H1 (cell line): ENCODE results near the gene TUBA4B. TPM values are rescaled to one million over a fixed set of nuclear protein-coding genes. Genes with fewer than 3 reads are reported as not detected.

Experiments
- CTCF ChIA-PET: fragments of 300-600 bp; sonication (Branson Sonifier 250); formaldehyde crosslinking; loops from one replicate; lab custom pipeline; 2021; ENCODE audit not compliant: partially characterized antibody; lab: Charles Lee
- POLR2A ChIA-PET: fragments of 300-600 bp; sonication (Branson Sonifier 250); formaldehyde crosslinking; loops from one replicate; lab custom pipeline; 2021; ENCODE audit warnings: inconsistent platforms; ENCODE audit not compliant: partially characterized antibody; lab: Charles Lee
- DNase-seq, 2 experiments: peaks; one replicate each; pipeline versions ENCODE4 v3.0.0 to v3.0.0-alpha.2; 2010 to 2022; ENCODE audit warnings: low spot score in 2 of 2, low read depth in 1 of 2, mixed read lengths in 1 of 2
- FAIRE-seq: peaks from 2 replicates; lab custom pipeline; 2011; peaks lifted over from hg19 to GRCh38; lab: Jason Lieb, UNC
- H2AFZ ChIP-seq: 2 replicates; pipeline ENCODE4 v1.8.1; 2012; ENCODE audit warnings: low read length, inconsistent platforms
- H2AK5ac ChIP-seq: 2 replicates; pipeline ENCODE4 v1.6.1; 2013; ENCODE audit warnings: low read depth, low read length
- H2BK120ac ChIP-seq: replicated peaks from 2 replicates; pipeline ENCODE3; 2013; ENCODE audit warnings: low read depth, low read length, inconsistent platforms
- H2BK12ac ChIP-seq: 2 replicates; pipeline ENCODE4 v1.6.1; 2013; ENCODE audit warnings: low read depth, low read length
- H2BK15ac ChIP-seq: 2 replicates; pipeline ENCODE4 v1.6.1; 2013; ENCODE audit warnings: low read length
- H2BK20ac ChIP-seq: 2 replicates; pipeline ENCODE4 v1.6.1; 2013; ENCODE audit warnings: low read length
- H2BK5ac ChIP-seq: 2 replicates; pipeline ENCODE4 v1.6.1; 2013; ENCODE audit warnings: low read depth, low read length
- H3K14ac ChIP-seq: 2 replicates; pipeline ENCODE4 v1.6.1; 2013; ENCODE audit warnings: inconsistent platforms; ENCODE audit not compliant: insufficient read length
- H3K18ac ChIP-seq: 2 replicates; pipeline ENCODE4 v1.6.1; 2013; ENCODE audit warnings: low read length; ENCODE audit errors: extremely low read depth
- H3K23ac ChIP-seq: 2 replicates; pipeline ENCODE4 v1.6.1; 2013; ENCODE audit warnings: inconsistent platforms; ENCODE audit not compliant: insufficient read length
- H3K23me2 ChIP-seq: 2 replicates; pipeline ENCODE4 v1.6.1; 2013; ENCODE audit warnings: low read depth, low read length
- H3K27ac ChIP-seq: 2 replicates; pipeline ENCODE4 v1.6.1; 2011; ENCODE audit warnings: low read depth, low read length, inconsistent platforms
- H3K27me3 ChIP-seq, 4 experiments: replicated peaks in 1 of 4; 1 replicate in 1 of 4; 2 replicates in 3 of 4; pipeline versions ENCODE4 v1.6.1 to v1.8.1; 2011 to 2013; ENCODE audit warnings: low read length in 3 of 4, mild to moderate bottlenecking in 3 of 4, inconsistent platforms in 2 of 4, mixed read lengths in 2 of 4, moderate library complexity in 1 of 4; ENCODE audit not compliant: control insufficient read depth in 3 of 4, insufficient read depth in 3 of 4; ENCODE audit errors: extremely low read depth in 1 of 4
- H3K36me3 ChIP-seq, 4 experiments: 2 replicates each; pipeline versions ENCODE4 v1.6.1 to v1.8.1; 2011 to 2013; ENCODE audit warnings: mild to moderate bottlenecking in 4 of 4, low read length in 3 of 4, moderate library complexity in 2 of 4, control low read depth in 1 of 4, inconsistent platforms in 1 of 4; ENCODE audit not compliant: insufficient read depth in 4 of 4, control insufficient read depth in 2 of 4
- H3K4ac ChIP-seq: replicated peaks from 2 replicates; pipeline ENCODE3; 2013; ENCODE audit warnings: low read length, low read depth, mixed read lengths, inconsistent platforms; ENCODE audit not compliant: insufficient read length
- H3K4me1 ChIP-seq, 4 experiments: replicated peaks in 1 of 4; 1 replicate in 1 of 4; 2 replicates in 3 of 4; pipeline versions ENCODE4 v1.6.1 to v1.8.1; 2011 to 2013; ENCODE audit warnings: low read length in 3 of 4, inconsistent platforms in 2 of 4, mixed read lengths in 1 of 4; ENCODE audit not compliant: insufficient read depth in 4 of 4, control insufficient read depth in 3 of 4
- H3K4me2 ChIP-seq, 2 experiments: 2 replicates each; pipeline versions ENCODE4 v1.6.1 to v1.8.1; 2011 to 2013; ENCODE audit warnings: low read depth in 2 of 2, low read length in 2 of 2, control low read depth in 1 of 2, inconsistent platforms in 1 of 2, mild to moderate bottlenecking in 1 of 2; ENCODE audit not compliant: insufficient read depth in 1 of 2
- H3K4me3 ChIP-seq, 4 experiments: fragments of 200-600, 300-600 bp in 1 of 4; sonication (generic), shearing (Covaris generic), sonication (Bioruptor Twin) in 1 of 4; 2 replicates each; pipeline versions ENCODE4 v1.5.1 to v1.8.1; 2011 to 2016; ENCODE audit warnings: low read length in 4 of 4, low read depth in 3 of 4, control low read depth in 2 of 4, inconsistent platforms in 2 of 4, mild to moderate bottlenecking in 2 of 4, mixed read lengths in 1 of 4, moderate library complexity in 1 of 4; ENCODE audit not compliant: insufficient read depth in 2 of 4; ENCODE audit errors: extremely low read depth in 1 of 4
- H3K56ac ChIP-seq: replicated peaks from 2 replicates; pipeline ENCODE3; 2013; ENCODE audit warnings: low read depth, mild to moderate bottlenecking, mixed read lengths, low read length, inconsistent platforms; ENCODE audit not compliant: insufficient read length
- H3K79me1 ChIP-seq: 2 replicates; pipeline ENCODE4 v1.6.1; 2013; ENCODE audit warnings: low read depth, low read length, control low read depth
- H3K79me2 ChIP-seq, 2 experiments: 2 replicates each; pipeline versions ENCODE4 v1.6.1 to v1.8.1; 2012 to 2013; ENCODE audit warnings: low read length in 2 of 2, mild to moderate bottlenecking in 2 of 2, inconsistent platforms in 1 of 2; ENCODE audit not compliant: insufficient read depth in 2 of 2, control insufficient read depth in 1 of 2
- H3K9ac ChIP-seq, 4 experiments: replicated peaks in 1 of 4; 1 replicate in 1 of 4; 2 replicates in 3 of 4; pipeline versions ENCODE4 v1.6.1 to v1.8.1; 2011 to 2013; ENCODE audit warnings: low read depth in 3 of 4, low read length in 3 of 4, control low read depth in 2 of 4, mild to moderate bottlenecking in 2 of 4, moderate library complexity in 2 of 4, inconsistent platforms in 1 of 4; ENCODE audit errors: extremely low read depth in 1 of 4
- H3K9me3 ChIP-seq, 2 experiments: 2 replicates each; pipeline versions ENCODE4 v1.6.1 to v1.8.1; 2012 to 2013; ENCODE audit warnings: mild to moderate bottlenecking in 2 of 2, moderate library complexity in 2 of 2, control low read depth in 1 of 2, inconsistent platforms in 1 of 2, low read depth in 1 of 2, low read length in 1 of 2, mixed read lengths in 1 of 2; ENCODE audit not compliant: insufficient read depth in 2 of 2
- H4K20me1 ChIP-seq, 2 experiments: replicated peaks in 1 of 2; 2 replicates each; pipeline versions ENCODE3 to v1.8.1; 2011 to 2013; ENCODE audit warnings: inconsistent platforms in 2 of 2, low read length in 2 of 2, mild to moderate bottlenecking in 1 of 2; ENCODE audit not compliant: insufficient read depth in 2 of 2, control insufficient read depth in 1 of 2
- H4K5ac ChIP-seq: 2 replicates; pipeline ENCODE4 v1.6.1; 2013; ENCODE audit warnings: low read length, low read depth, mixed read lengths, inconsistent platforms; ENCODE audit not compliant: insufficient read length
- H4K8ac ChIP-seq: 2 replicates; pipeline ENCODE4 v1.8.0; 2013; ENCODE audit warnings: mild to moderate bottlenecking, moderate library complexity, low read length, inconsistent platforms; ENCODE audit not compliant: insufficient read depth; ENCODE audit errors: extremely low read depth
- H4K91ac ChIP-seq: replicated peaks from 2 replicates; pipeline ENCODE3; 2013; ENCODE audit warnings: low read length, mixed read lengths, inconsistent platforms; ENCODE audit not compliant: insufficient read length
- BRCA1 ChIP-seq: IDR thresholded peaks from 2 replicates; pipeline ENCODE4 v1.6.1; 2012; ENCODE audit warnings: low read depth, low read length, improper control_type of control experiment
- GTF2F1 ChIP-seq: IDR thresholded peaks from 2 replicates; pipeline ENCODE4 v1.6.1; 2012; ENCODE audit warnings: low read depth, low read length, improper control_type of control experiment, borderline replicate concordance
- NANOG ChIP-seq: IDR thresholded peaks from 2 replicates; pipeline ENCODE4 v1.6.1; 2011; ENCODE audit warnings: low read length, low read depth, mild to moderate bottlenecking, inconsistent platforms; ENCODE audit not compliant: insufficient read depth, poor library complexity, severe bottlenecking
- SIN3A ChIP-seq, 2 experiments: IDR thresholded peaks in 1 of 2; conservative IDR thresholded peaks in 1 of 2; 2 replicates each; pipeline ENCODE4 v1.6.1; 2011 to 2012; ENCODE audit warnings: low read length in 2 of 2, improper control_type of control experiment in 1 of 2, low read depth in 1 of 2, mild to moderate bottlenecking in 1 of 2
- SP4 ChIP-seq: IDR thresholded peaks from 2 replicates; pipeline ENCODE4 v1.6.1; 2012; ENCODE audit warnings: low read length, inconsistent platforms
- WGBS, 2 experiments: shearing (Covaris generic) in 1 of 2; methylation state at CpG; one replicate each; pipeline versions ENCODE4 v1.1.6 to v1.1.7; 2013 to 2015; ENCODE audit warnings: low lambda C conversion rate in 2 of 2, mixed read lengths in 2 of 2, inconsistent platforms in 1 of 2, low coverage in 1 of 2, missing lambda C conversion rate in 1 of 2; ENCODE audit not compliant: insufficient replicate concordance in 2 of 2, insufficient coverage in 1 of 2, insufficient read length in 1 of 2; ENCODE audit errors: extremely low coverage in 1 of 2, missing lambda C conversion rate in 1 of 2; 5-methylcytosine and 5-hydroxymethylcytosine counted together
- polyA plus RNA-seq, 7 experiments: library from polyadenylated mRNA; depleted of rRNA in 3 of 7; stranded (reverse) in 5 of 7; unstranded in 2 of 7; fragments of >200 nt in 5 of 7; fragments of 200-250 nt in 2 of 7; gene quantifications; 1 replicate in 5 of 7; 2 replicates in 1 of 7; 4 replicates in 1 of 7; pipeline versions ENCODE4 v1.2.1 to v1.2.3, GENCODE V29; 2011 to 2013; ENCODE audit warnings: missing spikeins in 2 of 7, mixed read lengths in 2 of 7
- total RNA-seq: library from RNA; stranded (reverse); fragmentation: NEBNext Ultra II Directional; extraction: Animal tissue kit (Norgen Biotek cat#: 25700); gene quantifications from 2 replicates; pipeline ENCODE4 v1.2.1, GENCODE V29; 2021

Gene TUBA4B
- total and polyA plus RNA-seq, 2 of the 8 experiments (the other 6 are each of a cell fraction or from before 2014, with no cell fraction given), result 0.08 to 0.24 TPM

DNA sequence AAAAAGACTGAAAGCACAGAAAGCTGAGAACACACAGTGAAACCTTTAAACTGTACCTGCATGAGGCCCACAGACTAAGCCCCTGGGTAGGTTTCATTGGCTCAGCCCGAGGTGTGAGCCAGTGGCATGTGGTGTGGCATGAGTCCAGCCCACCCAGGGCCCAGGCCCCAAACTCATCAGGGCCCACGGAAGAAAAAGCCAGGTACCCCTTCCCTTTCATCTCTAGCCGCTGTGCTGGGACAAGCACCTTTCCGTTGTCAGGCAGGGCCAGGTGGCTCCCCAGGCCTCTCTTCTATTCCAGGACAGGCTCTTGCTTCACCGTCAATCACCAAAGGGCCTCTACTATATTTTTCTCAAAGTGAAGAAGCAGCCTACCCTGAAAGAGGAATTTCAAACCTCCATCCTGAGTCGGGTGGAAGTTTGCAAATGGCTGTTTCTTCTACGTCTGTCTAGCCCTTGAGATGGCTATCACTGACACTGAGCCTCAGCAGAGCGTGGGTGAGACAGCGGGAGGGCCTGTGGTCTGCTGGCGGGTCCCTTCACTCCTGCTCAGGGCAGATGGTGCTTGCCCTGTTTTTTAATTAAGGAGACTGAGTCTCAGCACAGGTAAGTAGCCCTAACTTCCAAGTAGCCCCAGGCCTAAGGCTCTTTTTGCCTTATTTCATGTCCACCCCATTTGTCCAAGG, 34.7 kb downstream of the TUBA4B start:
- Histone ChIP-seq H3K79me1 (no peaks in the 10 kb centered on the region), H2BK15ac (no peak overlapping the region), H3K4me2 (no peak overlapping the region), H3K36me3 (peaks cover 0 to 2% (median under 1%) of the 10 kb centered on the region in 4 experiments; a peak in 3 of 8 replicates), H3K4me1 (peaks cover 0 to 10% (median 6%) of the 10 kb centered on the region in 4 experiments; a peak in 6 of 7 replicates), H2AK5ac (no peak overlapping the region), H2BK120ac (no peak overlapping the region), H3K56ac (no peak overlapping the region), H3K9me3 (0 out of 4 replicates have a peak, but pooled peaks cover 0 to 3% of the 10 kb centered on the region in 2 experiments), H3K14ac (no peak overlapping the region), H4K5ac (no peak overlapping the region), H3K27me3 (no peaks in the 10 kb centered on the region; a peak in 1 of 7 replicates), H3K18ac (no peak overlapping the region), H3K4me3 (no peak overlapping the region), H3K23ac (no peak overlapping the region), H3K9ac (no peak overlapping the region), H4K20me1 (peaks cover 0 to 2% of the 10 kb centered on the region in 2 experiments), H4K8ac (no peak overlapping the region), H4K91ac (no peak overlapping the region), H3K27ac (no peak overlapping the region), H3K23me2 (no peaks in the 10 kb centered on the region), H3K4ac (no peak overlapping the region), H3K79me2 (no peaks in the 10 kb centered on the region), H2BK5ac (no peak overlapping the region), H2BK12ac (no peak overlapping the region), H2AFZ (no peak overlapping the region), H2BK20ac (no peak overlapping the region)
- CTCF ChIA-PET, result interaction anchor here (2.3 to 12.1 kb wide), 4 partner anchors 4 to 12 kb away, joined by 34 to 220 read pairs (median 134); partner anchors contain the start of gene DNAJB2
- DNase-seq (no peak), FAIRE-seq (no peak)
- POLR2A ChIA-PET, result interaction anchor here (3.4 kb wide), 1 partner anchor 11 kb away, joined by 19 read pairs; no protein-coding TSS in a partner anchor
- TF ChIP-seq BRCA1 (no peak), NANOG (no peak), GTF2F1 (no peak), SP4 (no peak), SIN3A (conservative IDR thresholded peaks at IDR 0.05 in 1 of 2, IDR thresholded peaks at IDR 0.05 in 1 of 2; ENCODE audit: low read depth in 1 of 2, low read length in 2 of 2) (no peak)
- 85% methylated on average over 10 of the region's 10 CpGs; no CpG with 5 or more reads in 1 of the 2 experiments for WGBS, 2 experiments
